Inflammatory macrophage treated with lipopolysaccharide for 1 hour (primary cell): ENCODE results near the gene C6orf62.
"Not testable (repeated sequence)": the region's sequence is repeated elsewhere in the genome, so short reads cannot be mapped to it uniquely, and the experiment has no call there.

Experiments
- DNase-seq, 2 donors: peaks; one replicate each; pipeline ENCODE4 v3.0.0-alpha.2; 2020 to 2022

C6orf62 gene

DNA sequence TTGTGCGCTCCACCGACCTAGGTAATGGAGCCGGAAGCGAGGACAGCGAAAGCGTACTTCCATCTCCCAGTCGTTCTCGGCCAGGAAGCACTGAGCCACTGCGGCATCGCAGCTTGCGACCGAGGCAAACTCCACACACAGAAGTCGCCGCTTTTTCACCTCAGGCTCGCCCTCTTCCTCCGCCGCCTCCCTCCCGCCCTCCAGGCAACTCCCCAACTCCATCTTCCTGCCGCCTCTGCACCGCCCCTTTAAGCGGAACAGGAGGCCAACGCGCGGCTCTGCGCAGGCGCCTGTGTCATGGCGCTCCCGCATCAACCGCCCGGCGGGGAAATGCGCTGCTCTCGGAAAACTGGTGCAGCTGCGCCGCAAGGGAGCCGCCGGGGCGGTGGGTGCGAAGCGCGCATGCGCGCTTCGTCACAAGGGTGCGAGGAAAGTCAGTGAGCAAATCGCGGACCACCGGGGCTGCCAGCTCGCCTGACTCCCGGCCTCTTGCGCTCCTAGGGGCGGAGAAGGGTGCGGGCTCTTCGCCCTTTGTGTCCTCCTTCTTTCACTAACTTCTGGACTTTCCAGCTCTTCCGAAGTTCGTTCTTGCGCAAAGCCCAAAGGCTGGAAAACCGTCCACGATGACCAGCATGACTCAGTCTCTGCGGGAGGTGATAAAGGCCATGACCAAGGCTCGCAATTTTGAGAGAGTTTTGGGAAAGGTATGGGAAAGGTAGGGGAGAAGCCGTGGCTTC lies 52.1 kb downstream of the C6orf62 start, which contains the start of the genes ACOT13 and TDP2:
TSS of gene ACOT13 (plus strand) at position 437 of the 737 bp plus-strand sequence. CDS start at position 624, 187 bp downstream.
TSS of gene TDP2 (minus strand) at position 259 of the 737 bp plus-strand sequence. CDS start at position 222, 37 bp downstream.
- DNase-seq = peak; percentile 95 to 96

- DNase-seq = no peak
Observed at GRCh38 chr6:24666097-24666640, 52.8 kb downstream of the C6orf62 start.

DNA sequence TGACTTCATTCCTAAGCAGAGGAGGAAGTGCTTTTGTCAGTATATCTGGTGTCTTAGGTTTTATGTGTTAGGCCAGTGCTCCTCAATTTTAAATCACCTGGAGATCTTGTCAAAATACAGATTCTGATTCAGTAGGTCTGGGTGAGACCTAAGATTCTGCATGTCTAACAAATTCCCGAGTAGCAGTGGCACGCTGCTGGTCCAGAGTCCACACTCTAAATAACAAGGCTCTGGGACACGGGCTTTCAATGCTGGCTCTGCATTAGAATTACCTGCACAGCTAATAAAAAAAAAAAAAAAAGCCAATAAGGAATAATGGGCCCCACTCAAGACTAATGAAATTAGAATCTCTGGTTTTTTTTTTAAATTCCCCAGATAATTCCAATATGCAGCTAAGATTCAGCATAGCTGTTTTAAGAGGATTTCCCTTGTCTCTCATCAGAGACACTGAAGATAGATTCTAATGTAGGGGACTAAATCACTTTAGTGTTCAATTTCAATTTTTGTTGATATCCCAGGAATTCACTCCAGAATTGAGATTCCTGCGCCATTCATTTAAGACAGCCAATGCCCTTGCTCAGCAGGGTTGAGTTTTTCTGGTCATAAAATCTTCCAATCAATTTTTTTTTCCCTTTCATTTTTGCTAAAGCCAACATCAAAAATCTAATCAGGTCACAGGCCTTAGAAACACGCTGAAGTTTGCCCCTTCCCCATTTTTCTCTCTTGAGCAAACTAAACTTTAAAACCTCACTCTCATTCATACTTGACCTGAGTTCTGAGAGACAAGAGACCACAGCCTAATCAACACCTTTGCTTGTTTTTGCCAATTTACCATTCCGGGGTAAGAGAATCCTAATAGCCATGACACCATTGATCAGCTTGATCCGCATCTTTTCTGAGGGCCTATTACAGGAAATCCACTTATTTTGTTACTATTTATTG lies 54.6 kb downstream of the C6orf62 start:
- no peak for DNase-seq

DNA sequence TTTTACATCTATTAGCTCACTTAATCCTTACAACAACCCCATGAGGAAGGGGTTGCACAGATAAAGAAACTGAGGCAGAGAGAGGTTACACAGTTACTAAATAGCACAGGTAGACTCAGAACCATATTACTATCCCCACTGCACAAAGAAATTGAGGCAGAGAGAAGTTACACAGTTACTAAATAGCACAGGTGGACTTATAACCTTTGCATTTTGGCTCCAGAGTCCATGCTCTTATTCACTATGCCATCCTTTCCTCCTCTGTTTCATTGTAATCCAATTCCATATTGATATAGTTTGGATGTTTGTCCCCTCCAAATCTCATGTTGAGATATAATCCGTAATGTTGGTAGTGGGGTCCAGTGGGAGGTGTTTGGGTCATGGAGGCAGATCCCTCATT lies 55.8 kb downstream of the C6orf62 start:
- no peak for DNase-seq

GRCh38 chr6:24662236-24662635 lies 56.7 kb downstream of the C6orf62 start:
- DNase-seq = no peak

GRCh38 chr6:24661759-24662158 lies 57.2 kb downstream of the C6orf62 start:
- DNase-seq = not testable (repeated sequence)

DNA sequence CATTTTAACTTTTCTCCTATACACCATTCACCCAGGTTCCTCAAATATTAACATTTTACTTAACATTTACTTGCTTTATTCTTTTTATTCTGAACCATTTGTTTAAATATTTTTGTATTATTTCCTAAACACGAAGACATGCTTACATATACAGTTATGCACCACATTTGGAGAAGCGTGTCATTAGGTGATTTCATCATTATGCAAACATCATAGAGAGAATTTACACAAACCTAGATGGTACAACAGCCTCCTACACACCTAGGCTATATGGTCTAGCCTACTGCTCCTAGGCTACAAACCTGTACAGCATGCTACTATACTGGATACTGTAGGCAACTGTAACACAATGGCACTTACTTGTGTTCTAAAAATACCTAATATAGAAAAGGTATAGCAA lies 58.8 kb downstream of the C6orf62 start:
- DNase-seq = peak; percentile 61 to 82

GRCh38 chr6:24659561-24659960 lies 59.4 kb downstream of the C6orf62 start:
- peak; percentile 59 to 73 for DNase-seq

DNA sequence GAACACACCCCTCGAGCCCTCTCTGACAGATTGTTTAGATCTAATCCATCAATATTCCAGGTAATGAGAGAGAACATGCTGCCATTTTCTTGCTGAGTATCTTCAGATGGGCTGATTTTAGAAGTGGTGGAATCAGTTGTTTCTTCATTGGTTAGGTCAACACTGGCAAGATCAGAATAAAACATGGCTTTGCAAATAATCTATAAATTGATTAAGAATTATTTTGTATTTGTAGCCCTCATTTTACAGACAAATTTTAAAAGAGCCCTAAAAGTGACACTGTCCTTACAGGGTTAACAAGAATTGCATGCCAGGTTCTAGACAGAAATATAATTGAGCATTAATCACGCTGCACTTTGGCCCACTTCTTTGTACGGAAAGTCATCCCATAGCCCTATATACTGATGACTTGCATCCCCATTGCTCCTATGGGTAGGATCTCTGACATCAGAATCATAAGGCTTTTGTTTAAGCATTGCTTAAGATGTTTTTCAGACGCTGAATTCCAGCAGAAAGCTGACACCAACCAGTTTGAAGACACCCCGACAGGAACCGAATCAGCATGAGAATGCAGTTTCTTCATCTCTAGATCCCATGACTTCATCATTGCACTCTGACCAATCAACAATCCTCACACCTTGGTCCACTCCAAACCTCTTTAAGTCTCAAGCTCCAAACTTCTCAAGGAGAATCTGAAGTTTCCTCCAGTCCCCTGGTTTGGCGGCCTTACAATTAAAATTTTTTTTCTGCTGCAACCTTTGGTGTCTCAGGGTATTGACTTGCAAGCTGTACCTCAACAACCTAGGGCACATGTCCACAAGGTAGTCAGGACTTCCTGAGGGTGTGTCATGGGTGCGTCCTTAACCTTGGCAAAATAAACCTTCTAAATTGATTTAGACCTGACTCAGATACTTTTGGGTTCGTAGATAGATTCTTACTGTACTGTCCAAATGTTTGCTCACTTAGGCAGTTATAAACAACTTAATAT lies 60.1 kb downstream of the C6orf62 start:
- peak; percentile 88 to 99 for DNase-seq

GRCh38 chr6:24655215-24655614 lies 63.7 kb downstream of the C6orf62 start:
- no peak for DNase-seq
